Stimulated activated naive CD8-positive, alpha-beta T cell treated with anti-CD3 and anti-CD28 coated beads, Interleukin-15, amount 100 ng/mL, for 72 hours (primary cell): Measurements from ENCODE around the gene RNF125.
"Not testable (repeated sequence)": the region's sequence is repeated elsewhere in the genome, so short reads cannot be mapped to it uniquely, and the experiment has no call there.

Experiments
- ATAC-seq: fragments of 150-1000 bp; cut with Tn5 transposase; 2 replicates; pipeline ENCODE4 v1.10.0; 2021; ENCODE audit warnings: mild to moderate bottlenecking, moderate library complexity
- DNase-seq, 2 donors: peaks; one replicate each; pipeline ENCODE4 v3.0.0; 2021 to 2022
- H3K27ac Mint-ChIP-seq, 2 donors: one replicate each; pipeline ENCODE4 v1.8.0; 2022; ENCODE audit warnings: mild to moderate bottlenecking in 2 of 2, mixed read lengths in 2 of 2, moderate library complexity in 2 of 2
- H3K27me3 Mint-ChIP-seq: one replicate; pipeline ENCODE4 v1.8.0; 2022; ENCODE audit warnings: mixed read lengths
- H3K4me1 Mint-ChIP-seq: one replicate; pipeline ENCODE4 v1.8.0; 2022; ENCODE audit warnings: mild to moderate bottlenecking, mixed read lengths
- H3K4me3 Mint-ChIP-seq, 2 donors: one replicate each; pipeline ENCODE4 v1.8.0; 2022; ENCODE audit warnings: mild to moderate bottlenecking in 2 of 2, mixed read lengths in 2 of 2, moderate library complexity in 1 of 2
- H3K9me3 Mint-ChIP-seq, 2 donors: one replicate each; pipeline ENCODE4 v1.8.0; 2022; ENCODE audit warnings: mixed read lengths in 2 of 2

Gene RNF125

GRCh38 chr18:32010124-32010721 lies 8.4 kb upstream of the RNF125 start:
- H3K27ac Mint-ChIP-seq = no peak overlapping the region
- peaks cover 6% of the 10 kb centered on the region for H3K4me1 Mint-ChIP-seq
- H3K9me3 Mint-ChIP-seq = no peaks in the 10 kb centered on the region
- no peaks in the 10 kb centered on the region for H3K27me3 Mint-ChIP-seq
- no peak for ATAC-seq
- no peak for DNase-seq
- no peak overlapping the region for H3K4me3 Mint-ChIP-seq

- DNase-seq (no peak), ATAC-seq (no peak)
- Mint-ChIP-seq H3K9me3 (no peaks in the 10 kb centered on the region), H3K4me3 (no peak overlapping the region), H3K27me3 (no peaks in the 10 kb centered on the region), H3K4me1 (peaks cover 6% of the 10 kb centered on the region), H3K27ac (no peak overlapping the region)
Observed at GRCh38 chr18:32011193-32011592, 7.4 kb upstream of the RNF125 start.

GRCh38 chr18:32019251-32019948 lies 775 bp downstream of the RNF125 start:
- Mint-ChIP-seq H3K4me1 (peaks cover 40% of the 10 kb centered on the region), H3K27me3 (no peaks in the 10 kb centered on the region), H3K9me3 (no peaks in the 10 kb centered on the region), H3K27ac (peak overlapping the region; percentile 99 to 100), H3K4me3 (peak overlapping the region; percentile 95 to 98)
- DNase-seq (peak; percentile 50 to 62), ATAC-seq (peak; percentile 38)

- H3K27me3 Mint-ChIP-seq, H3K9me3 Mint-ChIP-seq: not testable (repeated sequence)
- ATAC-seq (peak; percentile 33), DNase-seq (peak; percentile 42 to 62)
- peak overlapping the region; percentile 95 to 98 for H3K4me3 Mint-ChIP-seq
- peak overlapping the region; percentile 84 to 99 for H3K27ac Mint-ChIP-seq
- peaks cover 45% of the 10 kb centered on the region for H3K4me1 Mint-ChIP-seq
Observed at GRCh38 chr18:32019949-32020625, 1.5 kb downstream of the RNF125 start.

GRCh38 chr18:32021756-32022564 lies 3.3 kb downstream of the RNF125 start:
- no peak for ATAC-seq
- DNase-seq = no peak
- no peaks in the 10 kb centered on the region for H3K27me3 Mint-ChIP-seq
- peak overlapping the region in 1 of 2 donors; percentile 41 for H3K27ac Mint-ChIP-seq
- no peaks in the 10 kb centered on the region for H3K9me3 Mint-ChIP-seq
- H3K4me1 Mint-ChIP-seq = peaks cover 64% of the 10 kb centered on the region
- H3K4me3 Mint-ChIP-seq = peak overlapping the region; percentile 58

GRCh38 chr18:32025744-32026143 lies 7.1 kb downstream of the RNF125 start:
- no peak for ATAC-seq
- no peaks in the 10 kb centered on the region for H3K27me3 Mint-ChIP-seq
- no peak for DNase-seq
- no peaks in the 10 kb centered on the region for H3K9me3 Mint-ChIP-seq
- H3K27ac Mint-ChIP-seq = peak overlapping the region; percentile 69 to 71
- peak overlapping the region; percentile 56 to 72 for H3K4me3 Mint-ChIP-seq
- H3K4me1 Mint-ChIP-seq = peaks cover 83% of the 10 kb centered on the region

- Mint-ChIP-seq H3K9me3 (no peaks in the 10 kb centered on the region), H3K27me3 (no peaks in the 10 kb centered on the region), H3K27ac (peak overlapping the region; percentile 54 to 71), H3K4me1 (peaks cover 83% of the 10 kb centered on the region), H3K4me3 (peak overlapping the region; percentile 56 to 72)
- ATAC-seq (no peak), DNase-seq (no peak)
Observed at GRCh38 chr18:32026491-32027086, 8.0 kb downstream of the RNF125 start.

- no peaks in the 10 kb centered on the region for H3K27me3 Mint-ChIP-seq
- H3K4me3 Mint-ChIP-seq = peak overlapping the region in 1 of 2 donors; percentile 1
- H3K27ac Mint-ChIP-seq = no peak overlapping the region
- H3K9me3 Mint-ChIP-seq = no peaks in the 10 kb centered on the region
- H3K4me1 Mint-ChIP-seq = peaks cover 90% of the 10 kb centered on the region
- DNase-seq (no peak), ATAC-seq (no peak)
Observed at GRCh38 chr18:32029558-32029957, 10.9 kb downstream of the RNF125 start.

- no peak for DNase-seq
- Mint-ChIP-seq H3K4me3 (no peak overlapping the region), H3K27me3 (no peaks in the 10 kb centered on the region), H3K4me1 (peaks cover 82% of the 10 kb centered on the region), H3K9me3 (no peaks in the 10 kb centered on the region), H3K27ac (no peak overlapping the region)
- ATAC-seq = no peak
Observed at GRCh38 chr18:32032609-32033008, 14.0 kb downstream of the RNF125 start.

GRCh38 chr18:32036506-32037180 lies 18.0 kb downstream of the RNF125 start:
- no peak overlapping the region for H3K4me3 Mint-ChIP-seq
- no peaks in the 10 kb centered on the region for H3K27me3 Mint-ChIP-seq
- DNase-seq (no peak), ATAC-seq (no peak)
- H3K9me3 Mint-ChIP-seq = peaks cover 0 to 4% of the 10 kb centered on the region in 2 donors
- H3K27ac Mint-ChIP-seq = peak overlapping the region in 1 of 2 donors; percentile 71
- H3K4me1 Mint-ChIP-seq = peaks cover 71% of the 10 kb centered on the region

- peaks cover 0 to 4% of the 10 kb centered on the region in 2 donors for H3K9me3 Mint-ChIP-seq
- peaks cover 69% of the 10 kb centered on the region for H3K4me1 Mint-ChIP-seq
- H3K27ac Mint-ChIP-seq = no peak overlapping the region
- DNase-seq (no peak), ATAC-seq (no peak)
- no peak overlapping the region for H3K4me3 Mint-ChIP-seq
- H3K27me3 Mint-ChIP-seq = no peaks in the 10 kb centered on the region
Observed at GRCh38 chr18:32037616-32038015, 19.0 kb downstream of the RNF125 start.

GRCh38 chr18:32040936-32041335 lies 22.3 kb downstream of the RNF125 start:
- Mint-ChIP-seq H3K9me3 (peaks cover 0 to 4% of the 10 kb centered on the region in 2 donors), H3K4me1 (peaks cover 40% of the 10 kb centered on the region), H3K4me3 (peak overlapping the region; percentile 2 to 76), H3K27me3 (no peaks in the 10 kb centered on the region), H3K27ac (peak overlapping the region; percentile 48 to 91)
- ATAC-seq (peak; percentile 98), DNase-seq (peak in 1 of 2 donors; percentile 43)

GRCh38 chr18:32042337-32042736 lies 23.7 kb downstream of the RNF125 start:
- H3K27me3 Mint-ChIP-seq = no peaks in the 10 kb centered on the region
- peaks cover 30% of the 10 kb centered on the region for H3K4me1 Mint-ChIP-seq
- H3K4me3 Mint-ChIP-seq = peak overlapping the region in 1 of 2 donors; percentile 22
- DNase-seq = no peak
- peak overlapping the region in 1 of 2 donors; percentile 19 for H3K27ac Mint-ChIP-seq
- no peak for ATAC-seq
- peaks cover 0 to 4% of the 10 kb centered on the region in 2 donors for H3K9me3 Mint-ChIP-seq

- Mint-ChIP-seq H3K27me3 (no peaks in the 10 kb centered on the region), H3K27ac (peak overlapping the region; percentile 67 to 69), H3K9me3 (no peaks in the 10 kb centered on the region), H3K4me1 (peaks cover 31% of the 10 kb centered on the region), H3K4me3 (peak overlapping the region; percentile 21 to 34)
- DNase-seq = no peak
- ATAC-seq = peak; percentile 80
Observed at GRCh38 chr18:32048507-32049091, 30.0 kb downstream of the RNF125 start.
